Liver (tissue), 9 donors: ENCODE measurements around the gene BRAP. TPM values are rescaled to one million over a fixed set of nuclear protein-coding genes. Genes with fewer than 3 reads are reported as not detected.

Experiments used
- DNase-seq: peaks from one replicate; pipeline ENCODE4 v3.0.0-alpha.2; 2017; ENCODE audit warnings: low spot score
- H3K27ac ChIP-seq, 2 donors: one replicate each; pipeline ENCODE4 v1.7.0; 2013; ENCODE audit warnings: inconsistent platforms in 2 of 2, low read length in 2 of 2, control low read depth in 1 of 2, low read depth in 1 of 2, mild to moderate bottlenecking in 1 of 2
- H3K27me3 ChIP-seq, 4 donors: one replicate each; pipeline versions ENCODE4 v1.6.1 to v1.7.0; 2013; ENCODE audit warnings: low read length in 3 of 4, inconsistent platforms in 1 of 4, mild to moderate bottlenecking in 1 of 4, moderate library complexity in 1 of 4; ENCODE audit not compliant: control insufficient read depth in 4 of 4, insufficient read depth in 4 of 4
- H3K36me3 ChIP-seq, 4 donors: one replicate each; pipeline versions ENCODE4 v1.6.1 to v1.7.0; 2013; ENCODE audit warnings: low read length in 3 of 4, mild to moderate bottlenecking in 3 of 4, low read depth in 1 of 4, moderate library complexity in 1 of 4; ENCODE audit not compliant: control insufficient read depth in 4 of 4, insufficient read depth in 3 of 4
- H3K4me1 ChIP-seq, 4 donors: one replicate each; pipeline versions ENCODE4 v1.6.1 to v1.7.0; 2013; ENCODE audit warnings: low read length in 3 of 4, mild to moderate bottlenecking in 3 of 4, moderate library complexity in 1 of 4; ENCODE audit not compliant: control insufficient read depth in 4 of 4, insufficient read depth in 4 of 4
- H3K4me3 ChIP-seq, 3 donors: one replicate each; pipeline versions ENCODE4 v1.6.1 to v1.7.0; 2013; ENCODE audit warnings: low read length in 3 of 3, control low read depth in 1 of 3, low read depth in 1 of 3, mild to moderate bottlenecking in 1 of 3
- H3K9ac ChIP-seq, 2 donors: one replicate each; pipeline ENCODE4 v1.7.0; 2013; ENCODE audit warnings: low read length in 2 of 2, mild to moderate bottlenecking in 2 of 2, moderate library complexity in 2 of 2, control low read depth in 1 of 2, low read depth in 1 of 2
- H3K9me3 ChIP-seq, 4 donors: one replicate each; pipeline versions ENCODE4 v1.6.1 to v1.7.0; 2013; ENCODE audit warnings: low read length in 3 of 4; ENCODE audit not compliant: control insufficient read depth in 4 of 4
- FOXA2 ChIP-seq: IDR thresholded peaks from 2 replicates; pipeline ENCODE4 v1.6.1; 2016; ENCODE audit warnings: antibody characterized with exemption
- GABPA ChIP-seq, 2 donors: IDR thresholded peaks in 1 of 2; conservative IDR thresholded peaks in 1 of 2; 2 replicates each; pipeline ENCODE4 v1.6.1; 2016; ENCODE audit warnings: antibody characterized with exemption in 2 of 2, mild to moderate bottlenecking in 1 of 2, moderate library complexity in 1 of 2
- HNF4A ChIP-seq, 2 donors: conservative IDR thresholded peaks; 2 replicates each; pipeline ENCODE4 v1.6.1; 2016; ENCODE audit warnings: antibody characterized with exemption in 2 of 2, mild to moderate bottlenecking in 2 of 2
- HNF4G ChIP-seq: IDR thresholded peaks from 2 replicates; pipeline ENCODE4 v1.6.1; 2016; ENCODE audit warnings: antibody characterized with exemption
- JUND ChIP-seq, 2 donors: IDR thresholded peaks; 2 replicates each; pipeline ENCODE4 v1.6.1; 2016; ENCODE audit warnings: antibody characterized with exemption in 2 of 2
- RAD21 ChIP-seq, 2 donors: IDR thresholded peaks; 2 replicates each; pipeline ENCODE4 v1.6.1; 2016; ENCODE audit warnings: antibody characterized with exemption in 2 of 2, mild to moderate bottlenecking in 2 of 2
- REST ChIP-seq: IDR thresholded peaks from 2 replicates; pipeline ENCODE4 v1.6.1; 2016; ENCODE audit warnings: antibody characterized with exemption, mild to moderate bottlenecking
- RXRA ChIP-seq, 2 donors: IDR thresholded peaks; 2 replicates each; pipeline ENCODE4 v1.6.1; 2017 to 2018; ENCODE audit warnings: antibody characterized with exemption in 2 of 2, mild to moderate bottlenecking in 1 of 2
- SP1 ChIP-seq: IDR thresholded peaks from 2 replicates; pipeline ENCODE4 v1.6.1; 2018; ENCODE audit warnings: antibody characterized with exemption, mild to moderate bottlenecking
- TAF1 ChIP-seq: conservative IDR thresholded peaks from 2 replicates; pipeline ENCODE4 v1.6.1; 2016; ENCODE audit warnings: antibody characterized with exemption, mild to moderate bottlenecking
- YY1 ChIP-seq: IDR thresholded peaks from 2 replicates; pipeline ENCODE4 v1.6.1; 2016; ENCODE audit warnings: antibody characterized with exemption, mild to moderate bottlenecking
- WGBS: extraction: QIAGEN DNeasy Blood & Tissue Kit; methylation state at CpG from one replicate; pipeline ENCODE4 v1.1.7; 2013; 5-methylcytosine and 5-hydroxymethylcytosine counted together
- polyA plus RNA-seq, 2 donors: library from polyadenylated mRNA; stranded (reverse) in 1 of 2; unstranded in 1 of 2; fragments of 200-250 nt in 1 of 2; fragments of >200 nt in 1 of 2; fragmentation: Nextera tagmentation in 1 of 2; extraction: Ambion mirVana in 1 of 2; gene quantifications; one replicate each; pipeline versions ENCODE4 v1.2.1 to v1.2.3, GENCODE V29; 2013 to 2015
- total RNA-seq, 2 donors: library from RNA; depleted of rRNA; stranded (reverse); fragments of >200 nt; gene quantifications; one replicate each; pipeline ENCODE4 v1.2.3, GENCODE V29; 2014
- TF ChIP-seq, protein P1 (sequence below): fragments of 150-350 bp; IDR thresholded peaks from 2 replicates; pipeline ENCODE4 v1.5.1; 2017; ENCODE audit warnings: improper control_type of control experiment, low read depth, low read length; ENCODE audit not compliant: missing input control
- TF ChIP-seq, protein P2 (sequence below): IDR thresholded peaks from 2 replicates; pipeline ENCODE4 v1.6.1; 2016; ENCODE audit warnings: antibody characterized with exemption
- TF ChIP-seq, protein P3 (sequence below): IDR thresholded peaks from 2 replicates; pipeline ENCODE4 v1.6.1; 2016; ENCODE audit warnings: antibody characterized with exemption
- TF ChIP-seq, protein P4 (sequence below): IDR thresholded peaks from 2 replicates; pipeline ENCODE4 v1.6.1; 2016; ENCODE audit warnings: antibody characterized with exemption
- donor health status: healthy.
- donor health status: healthy.
- donor health status: healthy.
- donor health status: healthy.
- donor health status: healthy.

BRAP gene
- total and polyA plus RNA-seq, 4 donors: 4.8 to 10.1 (median 6.7) TPM

GRCh38 chr12:111642681-111643426 lies 42.9 kb downstream of the BRAP start:
- H3K27me3 ChIP-seq: no peaks in the 10 kb centered on the region
- peak overlapping the region in 1 of 2 donors; percentile 6 for H3K27ac ChIP-seq
- TF ChIP-seq RAD21 (IDR thresholded peaks at IDR 0.05) (no peak), TAF1 (no peak), REST (no peak), YY1 (no peak), JUND (IDR thresholded peaks at IDR 0.05) (no peak), FOXA2 (no peak), HNF4G (no peak), RXRA (IDR thresholded peaks at IDR 0.05) (no peak), HNF4A (conservative IDR thresholded peaks at IDR 0.05) (no peak), GABPA (IDR thresholded peaks at IDR 0.05 in 1 of 2, conservative IDR thresholded peaks at IDR 0.05 in 1 of 2) (no peak), SP1 (no peak)
- TF ChIP-seq, protein P1, sequence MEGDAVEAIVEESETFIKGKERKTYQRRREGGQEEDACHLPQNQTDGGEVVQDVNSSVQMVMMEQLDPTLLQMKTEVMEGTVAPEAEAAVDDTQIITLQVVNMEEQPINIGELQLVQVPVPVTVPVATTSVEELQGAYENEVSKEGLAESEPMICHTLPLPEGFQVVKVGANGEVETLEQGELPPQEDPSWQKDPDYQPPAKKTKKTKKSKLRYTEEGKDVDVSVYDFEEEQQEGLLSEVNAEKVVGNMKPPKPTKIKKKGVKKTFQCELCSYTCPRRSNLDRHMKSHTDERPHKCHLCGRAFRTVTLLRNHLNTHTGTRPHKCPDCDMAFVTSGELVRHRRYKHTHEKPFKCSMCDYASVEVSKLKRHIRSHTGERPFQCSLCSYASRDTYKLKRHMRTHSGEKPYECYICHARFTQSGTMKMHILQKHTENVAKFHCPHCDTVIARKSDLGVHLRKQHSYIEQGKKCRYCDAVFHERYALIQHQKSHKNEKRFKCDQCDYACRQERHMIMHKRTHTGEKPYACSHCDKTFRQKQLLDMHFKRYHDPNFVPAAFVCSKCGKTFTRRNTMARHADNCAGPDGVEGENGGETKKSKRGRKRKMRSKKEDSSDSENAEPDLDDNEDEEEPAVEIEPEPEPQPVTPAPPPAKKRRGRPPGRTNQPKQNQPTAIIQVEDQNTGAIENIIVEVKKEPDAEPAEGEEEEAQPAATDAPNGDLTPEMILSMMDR: no peak
- TF ChIP-seq, protein P2, sequence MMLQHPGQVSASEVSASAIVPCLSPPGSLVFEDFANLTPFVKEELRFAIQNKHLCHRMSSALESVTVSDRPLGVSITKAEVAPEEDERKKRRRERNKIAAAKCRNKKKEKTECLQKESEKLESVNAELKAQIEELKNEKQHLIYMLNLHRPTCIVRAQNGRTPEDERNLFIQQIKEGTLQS: no peak
- TF ChIP-seq, protein P3, sequence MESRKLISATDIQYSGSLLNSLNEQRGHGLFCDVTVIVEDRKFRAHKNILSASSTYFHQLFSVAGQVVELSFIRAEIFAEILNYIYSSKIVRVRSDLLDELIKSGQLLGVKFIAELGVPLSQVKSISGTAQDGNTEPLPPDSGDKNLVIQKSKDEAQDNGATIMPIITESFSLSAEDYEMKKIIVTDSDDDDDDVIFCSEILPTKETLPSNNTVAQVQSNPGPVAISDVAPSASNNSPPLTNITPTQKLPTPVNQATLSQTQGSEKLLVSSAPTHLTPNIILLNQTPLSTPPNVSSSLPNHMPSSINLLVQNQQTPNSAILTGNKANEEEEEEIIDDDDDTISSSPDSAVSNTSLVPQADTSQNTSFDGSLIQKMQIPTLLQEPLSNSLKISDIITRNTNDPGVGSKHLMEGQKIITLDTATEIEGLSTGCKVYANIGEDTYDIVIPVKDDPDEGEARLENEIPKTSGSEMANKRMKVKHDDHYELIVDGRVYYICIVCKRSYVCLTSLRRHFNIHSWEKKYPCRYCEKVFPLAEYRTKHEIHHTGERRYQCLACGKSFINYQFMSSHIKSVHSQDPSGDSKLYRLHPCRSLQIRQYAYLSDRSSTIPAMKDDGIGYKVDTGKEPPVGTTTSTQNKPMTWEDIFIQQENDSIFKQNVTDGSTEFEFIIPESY: no peak
- TF ChIP-seq, protein P4, sequence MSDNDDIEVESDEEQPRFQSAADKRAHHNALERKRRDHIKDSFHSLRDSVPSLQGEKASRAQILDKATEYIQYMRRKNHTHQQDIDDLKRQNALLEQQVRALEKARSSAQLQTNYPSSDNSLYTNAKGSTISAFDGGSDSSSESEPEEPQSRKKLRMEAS: no peak
- peaks cover 0 to 11% (median 3%) of the 10 kb centered on the region in 4 donors for H3K4me1 ChIP-seq
- H3K9me3 ChIP-seq: no peaks in the 10 kb centered on the region
- H3K36me3 ChIP-seq: peaks cover 6 to 27% (median 16%) of the 10 kb centered on the region in 4 donors
- no peak for DNase-seq
- no peak overlapping the region for H3K4me3 ChIP-seq
- WGBS: 86% methylated on average over 4 of the region's 4 CpGs
- no peak overlapping the region for H3K9ac ChIP-seq
